HG03342 (cell line): ENCODE data around the gene SMIM38.
"Not testable (repeated sequence)": the region's sequence is repeated elsewhere in the genome, so short reads cannot be mapped to it uniquely, and the experiment has no call there.

Source experiments
- ATAC-seq: cut with Tn5 transposase; IDR thresholded peaks from one replicate; pipeline ENCODE4 v1.9.1; 2021; ENCODE audit warnings: mild to moderate bottlenecking, moderate library complexity; ENCODE audit not compliant: unreplicated experiment

The SMIM38 gene

DNA sequence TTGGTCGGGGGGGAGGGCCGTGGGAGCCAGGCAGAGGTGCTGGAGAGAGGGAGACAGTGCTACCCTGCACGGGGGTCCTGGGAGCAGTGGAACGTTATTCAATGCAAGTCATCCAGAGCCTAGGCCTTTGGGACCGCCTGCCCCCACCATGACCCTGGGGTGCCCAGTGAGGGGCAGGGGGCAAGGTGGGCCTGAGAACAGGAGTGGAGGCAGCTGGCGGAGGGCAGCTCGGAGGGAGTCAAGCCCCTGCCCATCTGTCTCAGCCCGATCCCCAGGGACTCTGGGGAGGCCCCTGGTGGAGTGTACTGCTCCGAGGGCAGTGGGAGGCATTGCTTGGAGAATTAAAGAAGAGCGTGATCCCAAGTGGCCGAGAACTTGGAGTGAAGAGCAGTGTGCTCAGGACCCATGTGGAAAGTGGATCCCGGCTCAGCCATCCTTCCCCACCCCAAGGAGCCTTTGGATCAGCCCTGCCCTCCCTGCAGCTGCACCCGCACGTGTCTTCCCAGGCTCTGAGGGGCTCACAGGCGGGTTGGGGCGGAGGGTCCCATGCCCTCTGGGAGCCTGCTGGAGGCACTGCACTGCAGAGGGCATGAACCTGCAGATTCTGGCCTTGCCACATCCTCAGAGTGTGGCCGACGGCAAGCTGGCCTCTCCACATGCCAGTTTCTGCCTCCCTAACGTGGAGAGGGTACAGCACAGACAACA is 34.0 kb upstream of the SMIM38 start:
- no peak for ATAC-seq

- no peak for ATAC-seq
Observed at GRCh38 chr11:69122326-69122629, 33.5 kb upstream of the SMIM38 start.

GRCh38 chr11:69122630-69123431 is 32.9 kb upstream of the SMIM38 start:
- no peak for ATAC-seq

GRCh38 chr11:69123593-69124545 is 31.9 kb upstream of the SMIM38 start:
- no peak for ATAC-seq

DNA sequence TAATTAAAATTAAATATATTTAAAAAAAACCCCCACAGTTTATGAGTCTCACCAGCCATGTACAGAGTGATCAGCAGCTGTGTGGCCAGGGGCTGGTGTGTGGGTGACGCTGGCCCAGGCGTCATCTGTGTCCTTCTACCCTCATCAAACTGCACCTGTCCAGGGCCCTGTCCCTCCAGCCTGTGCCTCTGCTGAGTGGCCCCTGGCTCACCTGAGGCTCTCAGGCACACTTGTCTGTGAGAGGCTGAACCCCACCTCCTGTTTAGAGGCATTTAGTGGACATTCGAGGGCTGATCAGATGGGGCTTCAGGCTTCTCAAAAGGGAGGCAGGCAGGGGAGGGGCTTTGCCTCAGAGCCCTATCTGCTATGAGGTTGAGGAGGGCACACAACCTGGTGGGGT is 29.9 kb upstream of the SMIM38 start:
- ATAC-seq: no peak

GRCh38 chr11:69126286-69126685 is 29.4 kb upstream of the SMIM38 start:
- ATAC-seq: no peak

DNA sequence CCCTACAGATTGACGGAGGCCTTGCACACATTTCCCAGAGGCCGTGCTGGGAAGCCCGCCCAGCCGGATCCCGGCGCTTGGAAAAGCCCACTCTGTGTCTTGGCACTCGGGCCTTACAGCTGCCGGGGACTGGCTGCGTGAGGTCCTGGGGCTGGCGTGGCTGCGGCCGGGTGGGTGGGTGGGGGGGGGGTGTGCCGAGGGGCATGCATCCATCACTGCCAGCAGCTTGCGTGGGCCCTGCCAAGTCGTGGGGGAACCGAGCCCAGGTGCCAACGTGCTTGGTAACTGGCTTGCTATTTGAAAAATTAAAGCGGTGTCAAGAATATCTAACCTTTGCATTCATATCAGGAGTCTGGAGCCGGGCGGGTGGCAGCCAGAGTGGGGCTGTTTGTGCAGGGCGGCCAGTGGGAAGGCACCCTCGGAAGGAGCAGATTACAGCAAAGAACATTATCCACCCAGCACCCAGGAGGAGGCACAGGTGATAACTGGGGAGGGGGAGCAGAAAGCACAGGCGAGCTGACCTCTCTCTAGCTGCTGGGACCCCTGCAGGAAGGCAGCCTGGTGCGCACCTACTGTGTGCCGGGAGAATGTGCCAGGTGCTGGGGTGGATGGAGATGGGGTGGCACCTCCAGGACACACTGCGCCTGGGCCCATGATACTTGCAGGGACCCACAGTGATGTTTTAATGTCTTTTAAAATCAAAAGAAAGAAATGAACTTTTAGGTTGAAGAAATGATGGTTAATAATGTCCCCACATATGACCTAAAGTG is 28.5 kb upstream of the SMIM38 start:
- ATAC-seq: no peak

- no peak for ATAC-seq
Observed at GRCh38 chr11:69127884-69128283, 27.9 kb upstream of the SMIM38 start.

- ATAC-seq: no peak
Observed at GRCh38 chr11:69129053-69129452, 26.7 kb upstream of the SMIM38 start.

GRCh38 chr11:69129647-69130046 is 26.1 kb upstream of the SMIM38 start:
- ATAC-seq: no peak

DNA sequence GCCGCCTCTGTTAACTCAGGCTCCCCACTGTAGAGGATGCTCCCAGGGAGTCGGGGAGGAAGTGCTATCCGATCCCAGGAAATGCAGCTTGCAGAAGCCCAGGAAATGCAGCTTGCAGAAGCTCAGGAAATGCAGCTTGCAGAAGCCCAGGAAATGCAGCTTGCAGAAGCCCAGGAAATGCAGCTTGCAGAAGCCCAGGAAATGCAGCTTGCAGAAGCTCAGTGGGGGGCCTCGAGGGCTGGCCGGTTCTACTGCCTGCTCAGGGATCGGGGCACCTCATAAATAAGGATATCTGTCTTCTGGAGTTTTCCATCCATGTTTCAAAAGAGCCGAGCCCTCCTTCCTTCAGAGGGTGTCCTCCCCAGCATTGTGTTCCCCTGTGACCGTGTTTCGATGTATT is 25.1 kb upstream of the SMIM38 start:
- ATAC-seq: no peak

- ATAC-seq: no peak
Observed at GRCh38 chr11:69131121-69131566, 24.6 kb upstream of the SMIM38 start.

DNA sequence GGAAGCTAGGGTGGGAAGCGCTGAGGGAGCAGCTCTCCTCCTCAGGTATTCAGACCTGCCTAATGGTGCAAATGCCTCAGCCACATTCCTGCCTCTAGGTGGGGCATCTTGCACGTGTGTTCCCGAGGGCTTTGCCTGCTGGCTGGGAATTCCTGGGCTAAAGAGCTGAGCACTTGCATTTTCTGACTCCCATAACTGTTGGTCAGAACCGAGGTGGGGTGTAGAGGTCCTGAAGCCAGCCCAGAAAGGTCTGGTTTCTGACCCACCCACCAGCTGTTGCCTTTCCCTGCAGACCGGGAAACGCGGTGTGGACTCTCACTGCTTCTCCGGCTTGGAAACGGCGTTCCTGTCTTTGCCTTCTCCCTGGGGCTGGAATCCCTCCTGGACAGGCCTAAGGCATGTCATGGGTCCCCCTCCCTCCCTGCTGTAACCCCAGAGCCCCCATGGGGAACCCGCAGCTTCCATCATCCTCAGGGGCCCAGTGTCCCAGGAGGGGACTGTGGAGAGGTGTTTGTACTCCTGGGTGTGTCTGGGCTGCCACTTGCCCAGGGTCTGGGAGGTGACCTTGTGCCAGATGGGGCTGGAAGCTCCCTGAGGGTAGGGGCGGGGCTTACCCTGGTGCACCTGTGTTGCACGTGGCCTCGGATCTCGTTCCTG is 24.0 kb upstream of the SMIM38 start:
- no peak for ATAC-seq

GRCh38 chr11:69132301-69132670 is 23.4 kb upstream of the SMIM38 start:
- no peak for ATAC-seq

DNA sequence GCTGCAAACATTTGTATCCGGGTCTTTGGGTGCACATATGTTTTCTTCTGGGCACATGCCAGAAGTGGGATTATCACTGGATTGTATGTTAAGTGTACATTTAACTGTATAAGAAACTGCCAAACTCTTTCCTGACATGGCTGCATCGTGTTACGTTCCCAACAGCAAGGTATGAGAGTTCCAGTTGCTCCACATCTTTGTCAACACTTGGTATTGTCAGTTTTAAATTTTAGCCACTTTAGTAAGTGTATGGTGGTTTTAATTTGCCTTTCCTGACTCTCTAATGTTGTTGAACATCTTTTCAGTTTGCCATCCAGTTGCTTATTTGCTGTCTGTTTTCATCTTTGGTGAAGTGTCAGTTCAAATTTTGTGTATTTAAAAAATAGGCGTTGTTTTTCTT is 22.5 kb upstream of the SMIM38 start:
- ATAC-seq: no peak

DNA sequence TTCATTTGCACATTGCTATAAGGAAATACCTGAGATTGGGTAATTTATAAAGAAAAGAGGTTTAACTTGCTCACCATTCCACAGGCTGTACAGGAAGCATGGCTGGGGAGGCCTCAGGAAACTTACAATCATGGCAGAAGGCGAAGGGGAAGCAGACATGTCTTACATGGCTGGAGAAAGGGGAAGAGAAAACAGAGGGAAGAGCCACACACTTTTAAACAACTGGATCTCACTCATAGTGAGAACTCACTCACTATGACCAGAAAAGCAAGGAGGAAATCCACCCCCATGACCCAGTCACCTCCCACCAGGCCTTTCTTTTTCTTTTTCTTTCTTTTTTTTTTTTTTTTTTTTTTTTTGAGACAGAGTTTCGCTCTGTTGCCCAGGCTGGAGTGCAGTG is 21.6 kb upstream of the SMIM38 start:
- not testable (repeated sequence) for ATAC-seq

DNA sequence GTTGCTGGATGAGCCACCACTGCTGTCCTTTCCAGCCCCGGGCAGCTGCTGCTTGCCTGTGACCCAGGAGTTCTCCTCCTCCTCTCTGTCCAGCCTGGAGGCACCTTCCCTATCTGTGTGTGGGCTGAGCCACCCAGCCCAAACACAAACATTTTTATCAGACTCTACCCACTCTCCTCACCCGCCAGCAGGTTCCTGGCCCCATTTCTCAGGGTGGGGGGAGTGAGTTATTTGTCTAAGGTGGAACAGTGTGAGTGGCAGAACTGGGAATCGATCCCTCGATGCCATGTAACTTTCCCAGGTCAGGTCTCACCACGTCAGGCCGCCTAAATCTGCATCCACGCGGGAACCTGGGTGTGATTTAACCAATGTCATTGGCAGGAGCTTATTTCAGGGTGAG is 20.8 kb upstream of the SMIM38 start:
- no peak for ATAC-seq

DNA sequence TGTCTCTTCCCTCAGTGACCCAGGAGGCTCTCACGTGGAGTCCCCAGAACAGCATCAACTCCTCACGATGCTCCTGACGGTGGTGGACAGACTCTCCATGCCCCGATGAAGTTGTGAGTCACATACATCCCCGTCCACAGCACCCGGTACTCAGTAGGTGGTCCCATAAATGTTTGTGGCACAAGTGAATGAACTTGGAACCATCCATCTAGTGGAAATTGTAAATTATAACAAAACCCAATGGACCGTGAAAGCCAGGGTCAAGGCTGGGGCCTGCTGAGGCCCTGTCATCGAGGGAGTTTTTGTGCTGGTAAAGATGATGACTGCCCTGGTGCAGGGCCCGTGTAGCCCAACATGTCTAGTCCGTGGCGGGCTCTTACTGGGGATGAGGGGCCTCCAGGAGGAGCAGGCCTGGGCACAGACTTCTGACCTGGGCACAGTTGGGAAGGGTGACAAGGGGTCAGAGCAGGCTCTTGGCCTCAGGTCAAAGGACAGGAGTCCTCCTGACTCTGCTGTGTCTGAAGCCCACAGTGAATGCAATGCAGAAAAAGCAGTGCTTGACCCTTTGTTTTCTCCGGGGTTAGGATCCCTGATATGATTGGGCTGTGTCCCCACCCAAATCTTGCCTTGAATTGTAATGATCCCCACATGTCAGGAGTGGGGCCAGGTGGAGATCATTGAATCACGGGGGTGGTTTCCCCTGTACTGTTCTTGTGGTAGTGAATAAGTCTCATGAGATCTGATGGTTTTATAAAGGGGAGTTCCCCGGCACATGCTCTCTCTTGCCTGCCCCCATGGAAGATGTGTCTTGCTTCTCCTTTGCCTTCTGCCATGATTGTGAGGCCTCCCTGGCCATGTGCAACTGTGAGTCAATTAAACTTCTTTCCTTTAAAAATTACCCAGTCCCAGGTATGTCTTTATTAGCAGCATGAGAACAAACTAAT is 20.0 kb upstream of the SMIM38 start:
- ATAC-seq: no peak

GRCh38 chr11:69136471-69136870 is 19.3 kb upstream of the SMIM38 start:
- ATAC-seq: no peak
